Endothelial cell (in vitro differentiated cells): Measurements from ENCODE around the gene TBC1D1. TPM values are rescaled to one million over a fixed set of nuclear protein-coding genes. Genes with fewer than 3 reads are reported as not detected.

Source experiments
- DNase-seq: peaks from one replicate; pipeline ENCODE4 v3.0.0; 2021; ENCODE audit warnings: low spot score
- H3K27ac Mint-ChIP-seq: one replicate; pipeline ENCODE4 v1.8.0; 2021; ENCODE audit warnings: mixed read lengths, inconsistent platforms; ENCODE audit not compliant: unreplicated experiment
- H3K27me3 Mint-ChIP-seq: one replicate; pipeline ENCODE4 v1.8.0; 2021; ENCODE audit warnings: mild to moderate bottlenecking, moderate library complexity, mixed read lengths, inconsistent platforms; ENCODE audit not compliant: unreplicated experiment
- H3K36me3 Mint-ChIP-seq: one replicate; pipeline ENCODE4 v1.8.0; 2021; ENCODE audit warnings: mild to moderate bottlenecking, low read depth, mixed read lengths, inconsistent platforms; ENCODE audit not compliant: unreplicated experiment
- H3K4me1 Mint-ChIP-seq: one replicate; pipeline ENCODE4 v1.8.0; 2021; ENCODE audit warnings: mild to moderate bottlenecking, mixed read lengths, inconsistent platforms; ENCODE audit not compliant: unreplicated experiment
- H3K4me3 Mint-ChIP-seq: one replicate; pipeline ENCODE4 v1.8.0; 2021; ENCODE audit warnings: mild to moderate bottlenecking, mixed read lengths, inconsistent platforms; ENCODE audit not compliant: unreplicated experiment
- H3K9me3 Mint-ChIP-seq: one replicate; pipeline ENCODE4 v1.8.0; 2021; ENCODE audit warnings: mixed read lengths, inconsistent platforms; ENCODE audit not compliant: unreplicated experiment
- CTCF ChIP-seq: fragments of 200-600 bp; sonication (generic); IDR thresholded peaks from one replicate; pipeline ENCODE4 v1.5.0; 2021; ENCODE audit warnings: antibody characterized with exemption; ENCODE audit not compliant: unreplicated experiment
- total RNA-seq: library from RNA; stranded (reverse); fragmentation: NEBNext Ultra II Directional; extraction: Animal tissue kit (Norgen Biotek cat#: 25700); gene quantifications from one replicate; pipeline ENCODE4 v1.2.1, GENCODE V29; 2021; ENCODE audit not compliant: unreplicated experiment

The TBC1D1 gene
- total RNA-seq, 1 donor from 2014 or later, result 139 TPM

GRCh38 chr4:38084877-38085711, 194.2 kb downstream of the TBC1D1 start:
- no peak for TF ChIP-seq CTCF
- DNase-seq, result no peak
- peaks cover 10% of the 10 kb centered on the region for H3K36me3 Mint-ChIP-seq
- peaks cover 2% of the 10 kb centered on the region for H3K27me3 Mint-ChIP-seq
- no peaks in the 10 kb centered on the region for H3K9me3 Mint-ChIP-seq
- H3K4me3 Mint-ChIP-seq, result no peak overlapping the region
- no peak overlapping the region for H3K27ac Mint-ChIP-seq
- H3K4me1 Mint-ChIP-seq, result peaks cover 29% of the 10 kb centered on the region

- Mint-ChIP-seq H3K4me1 (peaks cover 29% of the 10 kb centered on the region), H3K36me3 (peaks cover 10% of the 10 kb centered on the region), H3K27me3 (no peaks in the 10 kb centered on the region), H3K27ac (no peak overlapping the region), H3K9me3 (no peaks in the 10 kb centered on the region), H3K4me3 (no peak overlapping the region)
- DNase-seq, result no peak
- TF ChIP-seq CTCF, result no peak
Measured at GRCh38 chr4:38085751-38086150, 194.9 kb downstream of the TBC1D1 start.

GRCh38 chr4:38086151-38086848, 195.4 kb downstream of the TBC1D1 start:
- H3K4me3 Mint-ChIP-seq, result no peak overlapping the region
- H3K4me1 Mint-ChIP-seq, result peaks cover 29% of the 10 kb centered on the region
- DNase-seq, result no peak
- no peaks in the 10 kb centered on the region for H3K9me3 Mint-ChIP-seq
- no peaks in the 10 kb centered on the region for H3K27me3 Mint-ChIP-seq
- H3K36me3 Mint-ChIP-seq, result peaks cover 8% of the 10 kb centered on the region
- TF ChIP-seq CTCF, result no peak
- H3K27ac Mint-ChIP-seq, result no peak overlapping the region

- no peaks in the 10 kb centered on the region for H3K9me3 Mint-ChIP-seq
- no peak overlapping the region for H3K4me3 Mint-ChIP-seq
- H3K27ac Mint-ChIP-seq, result no peak overlapping the region
Measured at GRCh38 chr4:38086849-38087226, 196.0 kb downstream of the TBC1D1 start.

More at GRCh38 chr4:38086849-38087226, 196.0 kb downstream of the TBC1D1 start:
- Mint-ChIP-seq H3K4me1 (peaks cover 23% of the 10 kb centered on the region), H3K27me3 (no peaks in the 10 kb centered on the region), H3K36me3 (peaks cover 3% of the 10 kb centered on the region)
- no peak for DNase-seq
- TF ChIP-seq CTCF, result no peak
